ENCODE data around the gene NEU1.
"Not testable (repeated sequence)": the region's sequence is repeated elsewhere in the genome, so short reads cannot be mapped to it uniquely, and the experiment has no call there.

- TF ChIP-seq, protein P1, sequence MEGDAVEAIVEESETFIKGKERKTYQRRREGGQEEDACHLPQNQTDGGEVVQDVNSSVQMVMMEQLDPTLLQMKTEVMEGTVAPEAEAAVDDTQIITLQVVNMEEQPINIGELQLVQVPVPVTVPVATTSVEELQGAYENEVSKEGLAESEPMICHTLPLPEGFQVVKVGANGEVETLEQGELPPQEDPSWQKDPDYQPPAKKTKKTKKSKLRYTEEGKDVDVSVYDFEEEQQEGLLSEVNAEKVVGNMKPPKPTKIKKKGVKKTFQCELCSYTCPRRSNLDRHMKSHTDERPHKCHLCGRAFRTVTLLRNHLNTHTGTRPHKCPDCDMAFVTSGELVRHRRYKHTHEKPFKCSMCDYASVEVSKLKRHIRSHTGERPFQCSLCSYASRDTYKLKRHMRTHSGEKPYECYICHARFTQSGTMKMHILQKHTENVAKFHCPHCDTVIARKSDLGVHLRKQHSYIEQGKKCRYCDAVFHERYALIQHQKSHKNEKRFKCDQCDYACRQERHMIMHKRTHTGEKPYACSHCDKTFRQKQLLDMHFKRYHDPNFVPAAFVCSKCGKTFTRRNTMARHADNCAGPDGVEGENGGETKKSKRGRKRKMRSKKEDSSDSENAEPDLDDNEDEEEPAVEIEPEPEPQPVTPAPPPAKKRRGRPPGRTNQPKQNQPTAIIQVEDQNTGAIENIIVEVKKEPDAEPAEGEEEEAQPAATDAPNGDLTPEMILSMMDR (IDR thresholded peaks at IDR 0.05): not testable (repeated sequence)
- TF ChIP-seq POLR2AphosphoS5 (IDR thresholded peaks at IDR 0.05; ENCODE audit: insufficient read depth in 1 of 2, low read depth in 1 of 2): not testable (repeated sequence)
Observed at GRCh38 chr6:31857774-31858173, 4.8 kb downstream of the NEU1 start.

All from vagina (tissue), 2 donors.